Activated CD8-positive, alpha-beta memory T cell treated with anti-CD3 and anti-CD28 coated beads for 36 hours (primary cell): ENCODE measurements around the gene POLR1G. TPM values are rescaled to one million over a fixed set of nuclear protein-coding genes. Genes with fewer than 3 reads are reported as not detected.
"Not testable (repeated sequence)": the region's sequence is repeated elsewhere in the genome, so short reads cannot be mapped to it uniquely, and the experiment has no call there.

ENCODE experiments used
- CTCF ChIA-PET: fragments of 350-600 bp; sonication (Branson Sonifier 250); formaldehyde crosslinking; loops from one replicate; lab custom pipeline; 2021; ENCODE audit warnings: antibody characterized with exemption; lab: Charles Lee
- POLR2A ChIA-PET: fragments of 350-600 bp; sonication (Branson Sonifier 250); formaldehyde crosslinking; loops from one replicate; lab custom pipeline; 2021; ENCODE audit warnings: antibody characterized with exemption; lab: Charles Lee
- total RNA-seq, 2 experiments: library from RNA; stranded (reverse); gene quantifications; one replicate each; pipeline ENCODE4 v1.2.3, GENCODE V29; 2021

POLR1G gene
- total RNA-seq, 2 experiments from 2014 or later, result 30.6 to 32.4 TPM

DNA sequence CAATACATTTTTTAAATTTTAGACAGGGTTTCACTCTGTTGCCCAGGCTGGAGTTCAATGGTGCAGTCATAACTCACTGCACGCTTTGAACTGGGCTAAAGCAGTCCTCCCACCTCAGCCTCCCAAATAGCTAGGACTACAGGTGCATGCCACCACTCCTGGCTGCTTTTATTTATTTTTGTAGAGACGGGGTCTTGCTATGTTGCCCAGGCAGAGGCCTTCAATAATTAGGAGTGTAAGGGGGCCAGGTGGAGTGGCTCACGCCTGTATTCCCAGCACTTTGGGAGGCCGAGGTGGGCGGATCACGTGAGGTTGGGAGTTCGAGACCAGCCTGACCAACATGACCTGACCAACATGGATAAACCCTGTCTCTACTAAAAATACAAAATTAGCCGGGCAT, 26.1 kb downstream of the POLR1G start:
- CTCF ChIA-PET, result interaction anchor here (0.7 to 0.9 kb wide), 2 partner anchors 46 to 53 kb away, joined by 3 read pairs; no protein-coding TSS in a partner anchor
- POLR2A ChIA-PET, result not testable (repeated sequence)

GRCh38 chr19:45437328-45437727, 30.9 kb downstream of the POLR1G start:
- POLR2A ChIA-PET, result interaction anchor here (0.7 kb wide), 1 partner anchor 41 kb away, joined by 3 read pairs; no protein-coding TSS in a partner anchor
- CTCF ChIA-PET, result interaction anchor here (0.7 to 7.5 kb wide), 4 partner anchors 10 to 48 kb away, joined by 5 to 282 read pairs (median 6); partner anchors contain the start of gene FOSB

DNA sequence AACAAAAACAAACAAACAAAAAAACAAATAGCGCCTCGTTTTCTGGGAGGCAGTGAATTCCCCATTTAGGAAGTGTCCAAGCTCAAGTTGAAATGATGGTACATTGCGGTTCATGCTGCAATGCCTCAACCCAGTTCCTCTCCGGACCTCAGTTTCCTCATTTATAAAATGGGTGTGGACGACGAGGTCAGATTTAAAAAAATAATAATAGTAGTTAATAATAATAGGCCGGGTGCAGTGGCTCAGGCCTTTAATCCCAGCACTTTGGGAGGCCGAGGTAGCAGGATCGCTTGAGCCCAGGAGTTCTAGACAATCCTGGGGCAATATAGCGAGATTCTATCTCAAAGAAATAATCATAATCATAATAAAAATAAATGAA, 32.7 kb downstream of the POLR1G start:
- ChIA-PET POLR2A (interaction anchor here (0.6 to 1.3 kb wide), 9 partner anchors 13 to 331 kb away, joined by 3 to 23 read pairs (median 5); partner anchors contain the start of gene ERCC2), CTCF (interaction anchor here (0.6 to 7.5 kb wide), 36 partner anchors 10 to 483 kb away, joined by 3 to 282 read pairs (median 5); partner anchors contain the start of genes CLASRP, ERCC1, FOSB and PPP1R13L)

DNA sequence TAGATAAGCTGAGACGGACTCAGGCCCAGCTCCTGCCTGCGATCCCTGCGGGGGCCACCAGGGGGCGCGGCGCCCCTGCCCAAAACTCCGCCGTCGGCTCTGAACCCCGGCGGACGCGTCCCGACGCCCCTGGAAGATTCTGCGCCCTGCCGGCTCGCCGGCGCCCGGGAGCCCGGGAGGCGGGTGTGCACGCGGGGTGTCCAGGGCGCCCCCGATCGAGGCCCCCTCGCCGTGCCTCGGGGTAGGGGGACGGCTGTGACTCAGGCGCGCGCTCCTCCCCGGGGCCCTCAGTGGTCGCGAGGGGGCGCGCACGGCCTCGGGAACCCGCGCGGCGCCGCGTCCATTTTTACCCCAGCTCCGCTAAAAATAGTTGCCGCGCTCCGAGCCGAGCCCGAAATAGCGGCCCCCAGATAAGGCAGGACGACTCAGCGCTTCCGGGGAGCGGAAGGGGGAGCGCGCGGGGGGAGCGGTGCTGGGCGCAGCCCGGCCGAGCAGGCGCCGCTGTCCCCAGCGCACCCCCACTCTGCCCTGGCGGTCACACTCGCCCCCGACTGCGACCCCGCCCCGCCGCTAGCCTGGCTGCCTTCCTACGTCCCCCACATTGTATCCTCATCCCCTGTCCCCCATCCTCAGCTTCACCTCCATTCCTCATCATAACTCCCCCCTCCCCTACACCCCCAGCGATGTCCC, 33.3 kb downstream of the POLR1G start:
- CTCF ChIA-PET, result interaction anchor here (0.6 to 7.5 kb wide), 38 partner anchors 9 to 1273 kb away, joined by 3 to 282 read pairs (median 4); partner anchors contain the start of genes CLASRP, ERCC1, FOSB and PPP1R13L
- POLR2A ChIA-PET, result interaction anchor here (0.6 to 1.3 kb wide), 9 partner anchors 14 to 331 kb away, joined by 3 to 23 read pairs (median 5); partner anchors contain the start of gene ERCC2

DNA sequence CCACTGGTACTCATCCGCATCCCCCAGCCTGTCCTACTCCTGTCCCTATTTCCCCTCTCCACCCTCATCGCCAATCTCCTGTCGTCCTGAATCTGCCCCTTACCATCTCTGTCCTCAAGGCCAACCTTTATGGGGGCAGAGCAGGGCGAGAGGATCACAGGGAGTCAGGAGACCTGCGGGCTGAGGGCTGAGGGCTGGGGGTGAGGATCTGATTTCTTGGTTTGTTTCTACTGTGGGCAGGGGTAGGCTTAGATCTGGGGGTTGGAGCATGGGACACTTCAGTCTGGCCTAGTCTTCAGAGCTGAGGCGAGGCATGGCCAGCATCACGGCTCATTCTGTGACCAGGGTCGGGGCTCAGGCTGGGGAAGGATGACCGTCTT, 33.8 kb downstream of the POLR1G start:
- ChIA-PET CTCF (interaction anchor here (0.6 to 7.5 kb wide), 20 partner anchors 9 to 1273 kb away, joined by 3 to 282 read pairs (median 8); partner anchors contain the start of genes ERCC1, FOSB, PPP1R13L and QPCTL), POLR2A (interaction anchor here (1.2 to 1.3 kb wide), 2 partner anchors 27 to 45 kb away, joined by 5 read pairs; no protein-coding TSS in a partner anchor)

DNA sequence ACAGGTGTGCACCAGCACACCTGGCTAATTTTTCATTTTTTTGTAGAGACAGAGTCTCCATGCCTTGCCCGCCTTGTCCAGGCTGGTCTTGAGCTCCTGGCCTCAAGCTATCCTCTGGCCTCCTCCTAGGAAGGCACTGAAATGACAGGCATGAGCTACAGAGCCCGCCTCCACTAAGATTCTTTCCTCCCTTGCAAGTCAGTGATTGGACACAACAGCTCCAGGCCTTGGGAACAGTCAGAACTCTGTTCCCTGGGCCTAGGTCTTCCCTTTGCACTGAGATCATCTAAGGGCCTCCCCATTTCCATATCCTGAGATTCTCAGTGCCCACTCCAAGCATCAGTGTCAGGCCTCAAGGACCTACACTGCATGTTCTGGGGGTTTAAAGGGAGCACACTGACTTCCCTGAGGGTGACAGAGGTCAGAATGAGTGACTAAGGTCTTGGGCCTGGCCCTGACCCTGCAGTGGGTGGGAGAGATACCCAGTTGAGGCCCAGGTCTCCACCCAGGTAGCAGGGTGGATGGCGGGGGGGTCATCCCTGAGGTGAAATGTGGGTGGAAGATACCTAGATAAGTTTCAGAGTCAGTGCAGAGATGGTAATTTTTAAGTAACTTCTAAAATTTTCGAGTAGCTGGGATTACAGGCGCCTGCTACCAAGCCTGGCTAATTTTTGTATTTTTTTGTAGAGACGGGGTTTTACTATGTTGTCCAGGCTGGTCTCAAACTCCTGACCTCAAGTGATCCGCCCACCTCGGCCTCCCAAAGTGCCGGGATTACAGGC, 34.6 kb downstream of the POLR1G start:
- POLR2A ChIA-PET, result interaction anchor here (0.8 kb wide), 1 partner anchor 38 kb away, joined by 3 read pairs; no protein-coding TSS in a partner anchor
- CTCF ChIA-PET, result interaction anchor here (1.0 to 7.5 kb wide), 6 partner anchors 11 to 201 kb away, joined by 3 to 282 read pairs (median 20); partner anchors contain the start of genes FOSB and RTN2

- ChIA-PET POLR2A (interaction anchor here (0.7 kb wide), 1 partner anchor 61 kb away, joined by 5 read pairs; no protein-coding TSS in a partner anchor), CTCF (interaction anchor here (0.6 to 7.5 kb wide), 6 partner anchors 14 to 200 kb away, joined by 3 to 282 read pairs (median 5); partner anchors contain the start of gene FOSB)
Observed at GRCh38 chr19:45442408-45442777, 35.9 kb downstream of the POLR1G start.

DNA sequence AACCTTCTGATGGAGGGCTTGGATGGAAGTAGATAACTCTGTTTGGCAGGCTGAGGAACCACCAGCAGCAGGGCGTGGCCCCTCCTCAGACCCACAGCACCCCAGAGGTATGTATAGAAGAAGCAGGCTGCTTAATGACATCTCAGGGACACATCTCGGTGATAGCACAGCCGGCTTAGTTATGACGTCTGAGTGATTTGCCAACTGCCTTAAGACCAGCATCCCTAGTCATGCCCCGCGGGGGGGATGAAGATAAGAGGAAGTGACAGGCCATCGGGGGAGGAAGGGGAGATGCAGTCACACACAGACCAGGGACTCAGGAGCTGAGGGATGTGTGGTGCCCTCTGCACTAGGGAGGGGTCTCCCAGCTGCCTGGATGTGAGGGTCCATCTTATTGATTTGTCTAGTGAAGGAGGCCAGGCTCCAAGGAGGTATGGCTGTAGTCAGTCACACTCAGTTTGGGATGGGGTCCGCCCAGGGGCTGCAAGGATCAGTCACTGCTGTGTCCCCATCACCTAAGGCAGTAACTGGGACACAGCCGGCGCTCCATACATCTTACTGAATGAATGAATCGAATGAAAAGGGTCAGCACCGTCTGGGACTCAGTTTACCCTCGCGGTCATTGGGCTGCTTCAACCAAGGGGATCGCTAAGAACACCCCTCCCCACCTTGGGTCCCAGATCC, 36.5 kb downstream of the POLR1G start:
- ChIA-PET CTCF (interaction anchor here (0.6 to 1.6 kb wide), 4 partner anchors 15 to 44 kb away, joined by 3 to 5 read pairs (median 4); no protein-coding TSS in a partner anchor), POLR2A (interaction anchor here (0.7 kb wide), 1 partner anchor 61 kb away, joined by 5 read pairs; no protein-coding TSS in a partner anchor)

DNA sequence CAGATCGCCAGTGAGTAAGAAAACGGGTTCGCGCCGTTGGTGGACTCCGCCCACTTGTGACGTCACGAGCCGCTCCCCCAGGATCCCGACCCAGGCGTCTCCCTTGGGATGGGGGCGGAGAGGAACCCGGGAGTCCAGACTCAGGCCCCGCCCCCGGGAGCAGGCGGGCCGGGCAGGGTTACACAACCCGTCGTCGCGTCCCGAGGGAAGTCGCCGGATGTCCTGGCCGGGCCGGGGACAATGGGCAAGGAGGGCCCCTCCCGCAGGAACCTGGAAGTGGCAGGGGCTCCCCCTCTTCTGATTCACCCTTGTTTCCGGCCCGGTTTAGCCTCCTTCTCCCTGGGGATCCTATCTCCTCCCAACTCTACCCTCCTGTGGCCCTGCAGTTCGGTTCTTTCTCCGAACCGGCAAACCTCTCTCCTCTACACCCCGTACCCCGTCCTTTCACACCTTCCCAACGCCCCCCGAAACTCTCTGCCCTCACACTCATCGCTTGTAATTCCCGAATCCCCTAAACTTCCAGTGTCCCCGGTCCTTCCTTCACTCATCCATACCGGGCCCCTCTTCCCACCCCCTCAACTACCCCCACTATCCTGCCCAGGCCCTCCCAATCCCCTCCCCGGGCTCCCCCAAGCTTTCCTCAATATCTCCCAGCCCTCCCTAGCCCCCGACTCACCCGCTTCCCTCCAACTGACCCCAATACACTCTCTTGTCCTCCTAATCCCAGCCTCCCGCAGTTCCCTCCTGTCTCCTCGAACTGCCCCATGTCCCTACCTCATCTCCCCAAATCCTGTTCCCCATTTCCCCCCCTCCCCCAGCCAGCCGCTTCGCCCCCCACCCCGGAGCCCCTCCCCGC, 37.2 kb downstream of the POLR1G start:
- ChIA-PET CTCF (interaction anchor here (1.6 kb wide), 2 partner anchors 16 to 35 kb away, joined by 4 to 5 read pairs; no protein-coding TSS in a partner anchor), POLR2A (no interaction called here)

- POLR2A ChIA-PET, result no interaction called here
- CTCF ChIA-PET, result interaction anchor here (0.5 to 2.8 kb wide), 6 partner anchors 17 to 231 kb away, joined by 3 to 24 read pairs (median 8); partner anchors contain the start of gene FOSB
Observed at GRCh38 chr19:45444318-45445041, 38.0 kb downstream of the POLR1G start.

GRCh38 chr19:45445139-45445538, 38.7 kb downstream of the POLR1G start:
- ChIA-PET CTCF (interaction anchor here (0.5 to 2.8 kb wide), 8 partner anchors 11 to 231 kb away, joined by 3 to 24 read pairs (median 6); partner anchors contain the start of gene FOSB), POLR2A (no interaction called here)

- POLR2A ChIA-PET, result no interaction called here
- CTCF ChIA-PET, result interaction anchor here (1.3 to 2.8 kb wide), 7 partner anchors 10 to 39 kb away, joined by 3 to 24 read pairs (median 8); partner anchors contain the start of gene FOSB
Observed at GRCh38 chr19:45446295-45446694, 39.9 kb downstream of the POLR1G start.

DNA sequence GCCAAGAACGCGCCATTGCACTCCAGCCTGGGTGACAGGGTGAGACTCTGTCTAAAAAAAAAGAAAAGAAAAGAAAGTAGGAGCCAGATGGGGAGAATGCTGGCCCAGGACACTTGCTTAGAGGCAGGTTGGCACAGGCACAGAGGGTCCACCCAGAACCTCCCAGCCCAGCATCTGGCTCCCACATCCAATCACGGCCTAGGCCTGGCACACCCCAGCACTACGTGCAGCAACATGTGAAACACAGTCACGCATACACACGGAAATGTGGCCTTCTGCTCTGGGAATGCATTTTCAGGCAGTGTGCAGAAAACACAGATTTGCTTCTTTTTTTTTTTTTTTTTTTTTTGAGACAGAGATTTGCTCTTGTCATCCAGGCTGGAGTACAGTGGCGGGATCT, 40.5 kb downstream of the POLR1G start:
- ChIA-PET POLR2A (interaction anchor here (0.7 kb wide), 1 partner anchor 499 kb away, joined by 3 read pairs; no protein-coding TSS in a partner anchor), CTCF (interaction anchor here (0.7 to 2.8 kb wide), 8 partner anchors 10 to 274 kb away, joined by 3 to 24 read pairs (median 8); partner anchors contain the start of gene FOSB)

GRCh38 chr19:45448425-45448756, 41.9 kb downstream of the POLR1G start:
- ChIA-PET CTCF (interaction anchor here (1.3 to 2.5 kb wide), 5 partner anchors 9 to 37 kb away, joined by 3 to 20 read pairs (median 8); no protein-coding TSS in a partner anchor), POLR2A (interaction anchor here (1.4 kb wide), 1 partner anchor 21 kb away, joined by 5 read pairs; no protein-coding TSS in a partner anchor)

DNA sequence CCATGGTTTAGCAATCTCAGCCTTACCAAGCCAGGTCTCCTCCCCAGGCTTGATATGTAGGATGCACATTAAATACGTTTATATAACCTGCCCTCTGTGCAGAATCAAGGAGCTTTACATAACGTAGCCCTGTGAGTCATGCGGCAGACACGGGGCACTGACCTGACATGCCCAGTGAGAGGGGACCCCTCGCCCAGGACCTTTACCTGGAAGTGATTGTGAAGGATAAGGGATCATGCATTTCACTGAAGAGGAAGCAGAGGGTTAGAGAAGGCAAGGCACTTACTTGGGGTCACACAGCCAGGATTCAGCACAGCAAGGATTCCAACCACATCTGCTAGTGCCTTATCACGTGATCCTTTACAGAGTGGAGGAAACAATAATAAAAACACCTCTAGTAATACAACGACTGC, 42.4 kb downstream of the POLR1G start:
- POLR2A ChIA-PET, result interaction anchor here (1.4 kb wide), 1 partner anchor 20 kb away, joined by 5 read pairs; no protein-coding TSS in a partner anchor
- CTCF ChIA-PET, result interaction anchor here (1.2 to 2.5 kb wide), 6 partner anchors 10 to 368 kb away, joined by 3 to 20 read pairs (median 6); no protein-coding TSS in a partner anchor

DNA sequence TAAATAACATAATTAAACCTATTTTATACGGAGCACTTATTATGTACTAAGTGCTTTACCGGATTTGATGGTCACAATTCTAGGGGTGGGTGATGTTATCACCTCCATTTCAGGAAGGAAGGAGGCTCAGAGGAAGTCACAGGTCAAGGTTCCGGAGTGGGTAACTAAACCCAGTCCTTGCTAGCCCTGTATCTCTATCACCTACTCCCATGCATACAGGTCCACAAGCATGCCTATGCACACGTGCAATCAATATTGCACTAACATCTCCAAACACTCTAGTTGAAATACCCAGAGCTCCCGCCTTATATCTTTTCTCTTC, 43.5 kb downstream of the POLR1G start:
- CTCF ChIA-PET, result interaction anchor here (1.0 to 2.3 kb wide), 4 partner anchors 11 to 367 kb away, joined by 4 to 20 read pairs (median 6); no protein-coding TSS in a partner anchor
- POLR2A ChIA-PET, result interaction anchor here (1.2 to 1.4 kb wide), 2 partner anchors 19 to 28 kb away, joined by 3 to 5 read pairs; no protein-coding TSS in a partner anchor
